Measurements from ENCODE around the gene KCNJ9.

DNA sequence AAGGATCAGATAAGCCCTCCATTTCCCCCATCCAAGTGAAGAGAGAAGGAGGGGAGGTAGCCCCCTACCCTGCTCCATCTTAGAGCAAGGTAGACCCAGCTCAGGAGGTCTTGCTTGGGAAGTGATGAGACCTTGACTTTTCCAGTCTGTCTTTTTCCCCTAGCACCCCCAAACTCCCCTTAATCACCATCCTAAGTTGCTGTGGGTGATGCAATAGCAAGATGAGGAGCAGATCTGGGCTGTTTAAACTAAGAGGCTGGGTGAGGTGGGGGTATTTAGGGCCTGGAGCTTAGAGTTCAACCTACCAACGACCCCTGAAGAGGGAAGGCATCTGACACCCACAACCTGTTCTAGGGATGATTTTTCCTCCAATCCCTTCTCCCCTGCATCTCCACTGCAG lies 36.0 kb downstream of the KCNJ9 start:
- TF ChIP-seq, protein P1, sequence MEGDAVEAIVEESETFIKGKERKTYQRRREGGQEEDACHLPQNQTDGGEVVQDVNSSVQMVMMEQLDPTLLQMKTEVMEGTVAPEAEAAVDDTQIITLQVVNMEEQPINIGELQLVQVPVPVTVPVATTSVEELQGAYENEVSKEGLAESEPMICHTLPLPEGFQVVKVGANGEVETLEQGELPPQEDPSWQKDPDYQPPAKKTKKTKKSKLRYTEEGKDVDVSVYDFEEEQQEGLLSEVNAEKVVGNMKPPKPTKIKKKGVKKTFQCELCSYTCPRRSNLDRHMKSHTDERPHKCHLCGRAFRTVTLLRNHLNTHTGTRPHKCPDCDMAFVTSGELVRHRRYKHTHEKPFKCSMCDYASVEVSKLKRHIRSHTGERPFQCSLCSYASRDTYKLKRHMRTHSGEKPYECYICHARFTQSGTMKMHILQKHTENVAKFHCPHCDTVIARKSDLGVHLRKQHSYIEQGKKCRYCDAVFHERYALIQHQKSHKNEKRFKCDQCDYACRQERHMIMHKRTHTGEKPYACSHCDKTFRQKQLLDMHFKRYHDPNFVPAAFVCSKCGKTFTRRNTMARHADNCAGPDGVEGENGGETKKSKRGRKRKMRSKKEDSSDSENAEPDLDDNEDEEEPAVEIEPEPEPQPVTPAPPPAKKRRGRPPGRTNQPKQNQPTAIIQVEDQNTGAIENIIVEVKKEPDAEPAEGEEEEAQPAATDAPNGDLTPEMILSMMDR (IDR thresholded peaks at IDR 0.05; ENCODE audit: low read depth, low read length, poor library complexity, severe bottlenecking) = no peak
- TF ChIP-seq EZH2phosphoT487 (IDR thresholded peaks at IDR 0.05; ENCODE audit: borderline replicate concordance, low read length) = no peak
